HCT116 (cell line): ENCODE data around the gene SLCO2B1. TPM values are rescaled to one million over a fixed set of nuclear protein-coding genes. Genes with fewer than 3 reads are reported as not detected.

Experiments used
- ATAC-seq: fragments of 200-7000 bp; cut with Tn5 transposase; 2 replicates; pipeline ENCODE4 v1.9.1; 2020; ENCODE audit warnings: mild to moderate bottlenecking, moderate library complexity
- BruUV-seq: library from RNA; stranded (reverse); fragments of 400-500 nt; replicated peaks from 2 replicates; lab custom pipeline; 2021; lab: Mats Ljungman, UMichigan
- CTCF ChIA-PET: fragments of 300-600 bp; sonication (Branson Sonifier 250); formaldehyde crosslinking; loops from one replicate; lab custom pipeline; 2021; ENCODE audit warnings: antibody characterized with exemption; lab: Charles Lee
- POLR2A ChIA-PET: fragments of 300-600, 350-600 bp; sonication (Branson Sonifier 250); formaldehyde crosslinking; loops from one replicate; lab custom pipeline; 2021; ENCODE audit warnings: antibody characterized with exemption; lab: Charles Lee
- RAD21 ChIA-PET, 2 experiments: fragments of 300-600 bp; sonication (Branson Sonifier 250); formaldehyde crosslinking; loops; one replicate each; lab custom pipeline; 2023; ENCODE audit warnings: low total read pairs in 2 of 2; ENCODE audit not compliant: uncharacterized antibody in 2 of 2, unreplicated experiment in 2 of 2, low non-redundant PET in 1 of 2; lab: Charles Lee
- DNase-seq: peaks from one replicate; pipeline ENCODE4 v3.0.0-alpha.2; 2010; ENCODE audit warnings: low read depth, low spot score
- H2AFZ ChIP-seq: fragments of 200-600 bp; shearing (Covaris generic), sonication (generic); 2 replicates; pipeline ENCODE4 v1.6.1; 2017; ENCODE audit warnings: low read depth, mixed run types, mixed read lengths, antibody characterized with exemption, low read length; ENCODE audit not compliant: poor library complexity, severe bottlenecking
- H3K27ac ChIP-seq: 2 replicates; pipeline ENCODE4 v1.5.1; 2012; ENCODE audit warnings: low read depth, low read length
- H3K27me3 ChIP-seq: fragments of 200-600 bp; sonication (generic); 2 replicates; pipeline ENCODE4 v1.6.1; 2016; ENCODE audit warnings: mixed run types, low read length, mixed read lengths; ENCODE audit not compliant: insufficient read depth
- H3K36me3 ChIP-seq, 2 experiments: fragments of 200-500 bp in 1 of 2; fragments of 200-600 bp in 1 of 2; sonication (Bioruptor generic) in 1 of 2; sonication (generic) in 1 of 2; 2 replicates each; pipeline versions ENCODE4 v1.5.1 to v1.6.1; 2014 to 2016; ENCODE audit warnings: low read length in 2 of 2, inconsistent platforms in 1 of 2, mixed read lengths in 1 of 2, mixed run types in 1 of 2; ENCODE audit not compliant: insufficient read depth in 2 of 2, control insufficient read depth in 1 of 2
- H3K4me1 ChIP-seq, 2 experiments: fragments of 200-600 bp in 1 of 2; sonication (generic) in 1 of 2; 2 replicates each; pipeline versions ENCODE4 v1.5.1 to v1.6.1; 2012 to 2017; ENCODE audit warnings: low read length in 2 of 2, inconsistent platforms in 1 of 2, mild to moderate bottlenecking in 1 of 2, mixed read lengths in 1 of 2, mixed run types in 1 of 2, moderate library complexity in 1 of 2; ENCODE audit not compliant: insufficient read depth in 2 of 2, control insufficient read depth in 1 of 2
- H3K4me2 ChIP-seq: fragments of 200-600 bp; sonication (generic); 2 replicates; pipeline ENCODE4 v1.6.1; 2017; ENCODE audit warnings: mixed run types, low read length, mixed read lengths
- H3K4me3 ChIP-seq, 2 experiments: fragments of 200-600 bp in 1 of 2; sonication (generic) in 1 of 2; replicated peaks in 1 of 2; 2 replicates each; pipeline ENCODE4 v1.5.1; 2011 to 2016; ENCODE audit warnings: low read length in 2 of 2, control low read depth in 1 of 2, low read depth in 1 of 2, mild to moderate bottlenecking in 1 of 2, mixed read lengths in 1 of 2, mixed run types in 1 of 2
- H3K79me2 ChIP-seq: fragments of 200-600 bp; sonication (generic); 2 replicates; pipeline ENCODE4 v1.6.1; 2017; ENCODE audit warnings: mild to moderate bottlenecking, mixed run types, low read length, moderate library complexity, mixed read lengths; ENCODE audit not compliant: insufficient read depth
- H3K9ac ChIP-seq: fragments of 200-600 bp; sonication (generic); 2 replicates; pipeline ENCODE4 v1.6.1; 2016; ENCODE audit warnings: low read length, mixed read lengths
- H3K9me2 ChIP-seq: fragments of 200-600 bp; sonication (generic), shearing (Covaris generic); 2 replicates; pipeline ENCODE4 v1.6.1; 2017; ENCODE audit warnings: mixed run types, mild to moderate bottlenecking, moderate library complexity; ENCODE audit not compliant: insufficient read depth
- H3K9me3 ChIP-seq, 2 experiments: fragments of 200-500 bp in 1 of 2; fragments of 200-600 bp in 1 of 2; sonication (Bioruptor generic) in 1 of 2; sonication (generic) in 1 of 2; 2 replicates each; pipeline ENCODE4 v1.6.1; 2014 to 2017; ENCODE audit warnings: low read length in 2 of 2, mixed read lengths in 2 of 2, inconsistent platforms in 1 of 2, low read depth in 1 of 2, mild to moderate bottlenecking in 1 of 2, mixed run types in 1 of 2, moderate library complexity in 1 of 2; ENCODE audit not compliant: control insufficient read depth in 1 of 2, insufficient read depth in 1 of 2
- H4K20me1 ChIP-seq: fragments of 200-600 bp; sonication (generic), shearing (Covaris generic); 2 replicates; pipeline ENCODE4 v1.6.1; 2017; ENCODE audit warnings: mixed run types, mild to moderate bottlenecking, moderate library complexity; ENCODE audit not compliant: insufficient read depth
- CBX3 ChIP-seq: IDR thresholded peaks from 2 replicates; pipeline ENCODE4 v1.6.1; 2012; ENCODE audit warnings: low read depth
- CEBPB ChIP-seq: IDR thresholded peaks from 2 replicates; pipeline ENCODE4 v1.6.1; 2012; ENCODE audit warnings: low read depth
- CTCF ChIP-seq, 3 experiments: fragments of 200-600 bp in 1 of 3; sonication (generic) in 1 of 3; IDR thresholded peaks in 2 of 3; conservative IDR thresholded peaks in 1 of 3; 2 replicates each; pipeline ENCODE4 v1.5.1; 2012 to 2017; ENCODE audit warnings: low read depth in 2 of 3, low read length in 2 of 3, antibody characterized with exemption in 1 of 3, borderline replicate concordance in 1 of 3, control low read depth in 1 of 3, mild to moderate bottlenecking in 1 of 3, mixed read lengths in 1 of 3, mixed run types in 1 of 3, moderate library complexity in 1 of 3; ENCODE audit not compliant: insufficient read depth in 1 of 3
- EGR1 ChIP-seq: IDR thresholded peaks from 2 replicates; pipeline ENCODE4 v1.6.1; 2012; ENCODE audit warnings: low read depth
- ELF1 ChIP-seq: IDR thresholded peaks from 2 replicates; pipeline ENCODE4 v1.6.1; 2012; ENCODE audit warnings: low read depth, borderline replicate concordance
- EZH2phosphoT487 ChIP-seq: fragments of 200-600 bp; IDR thresholded peaks from 2 replicates; pipeline ENCODE4 v1.6.1; 2018; ENCODE audit warnings: antibody characterized with exemption, borderline replicate concordance
- FOSL1 ChIP-seq: IDR thresholded peaks from 2 replicates; pipeline ENCODE4 v1.6.1; 2012; ENCODE audit warnings: low read depth
- MAX ChIP-seq: IDR thresholded peaks from 2 replicates; pipeline ENCODE4 v1.6.1; 2012
- RAD21 ChIP-seq: IDR thresholded peaks from 2 replicates; pipeline ENCODE4 v1.6.1; 2012; ENCODE audit warnings: low read depth, mild to moderate bottlenecking
- SIN3A ChIP-seq: IDR thresholded peaks from 2 replicates; pipeline ENCODE4 v1.6.1; 2012; ENCODE audit warnings: low read depth
- SP1 ChIP-seq: IDR thresholded peaks from 2 replicates; pipeline ENCODE4 v1.6.1; 2012; ENCODE audit warnings: low read depth
- SRF ChIP-seq: IDR thresholded peaks from 2 replicates; pipeline ENCODE4 v1.6.1; 2012; ENCODE audit warnings: low read depth
- YY1 ChIP-seq: IDR thresholded peaks from 2 replicates; pipeline ENCODE4 v1.6.1; 2011; ENCODE audit warnings: low read length, low read depth, moderate library complexity, mild to moderate bottlenecking; ENCODE audit not compliant: insufficient replicate concordance; ENCODE audit errors: extremely low read depth
- ZBTB33 ChIP-seq: IDR thresholded peaks from 2 replicates; pipeline ENCODE4 v1.6.1; 2011; ENCODE audit warnings: mild to moderate bottlenecking, low read length, moderate library complexity; ENCODE audit not compliant: insufficient replicate concordance; ENCODE audit errors: extremely low read depth
- ZFX ChIP-seq: fragments of 450-650 bp; IDR thresholded peaks from 2 replicates; pipeline ENCODE4 v1.6.1; 2017
- intact Hi-C: fragments of 100-400 bp; cut with micrococcal nuclease; formaldehyde crosslinking; loops from 2 replicates; pipeline ENCODE4 v1.10.0; 2022
- total RNA-seq: library from RNA; stranded (reverse); gene quantifications from one replicate; pipeline ENCODE4 v1.2.1, GENCODE V29; 2021; ENCODE audit not compliant: unreplicated experiment

Gene SLCO2B1
- total RNA-seq, 1 experiment from 2014 or later = 0.81 TPM

- no peak for TF ChIP-seq CTCF (IDR thresholded peaks at IDR 0.05 in 2 of 3, conservative IDR thresholded peaks at IDR 0.05 in 1 of 3; ENCODE audit: borderline replicate concordance in 1 of 3, insufficient read depth in 1 of 3, low read depth in 2 of 3, low read length in 2 of 3)
- TF ChIP-seq FOSL1 = no peak
- TF ChIP-seq EGR1 = no peak
- TF ChIP-seq SIN3A = no peak
- TF ChIP-seq RAD21 = no peak
- no peak for TF ChIP-seq ZFX
- TF ChIP-seq CEBPB = no peak
- TF ChIP-seq CBX3 = no peak
Observed at GRCh38 chr11:75197512-75198277, 46.8 kb downstream of the SLCO2B1 start (continued).

GRCh38 chr11:75198278-75198973 lies 47.5 kb downstream of the SLCO2B1 start:
- Histone ChIP-seq H3K4me1 (no peaks in the 10 kb centered on the region), H3K9ac (no peak overlapping the region), H2AFZ (no peak overlapping the region), H3K36me3 (no peaks in the 10 kb centered on the region), H3K27me3 (0 out of 2 replicates have a peak, but pooled peaks cover 3% of the 10 kb centered on the region), H3K4me3 (no peak overlapping the region), H3K79me2 (no peaks in the 10 kb centered on the region), H3K9me2 (no peaks in the 10 kb centered on the region), H3K9me3 (no peaks in the 10 kb centered on the region), H3K4me2 (no peak overlapping the region), H3K27ac (no peak overlapping the region), H4K20me1 (no peaks in the 10 kb centered on the region)
- TF ChIP-seq FOSL1 (no peak), ZBTB33 (no peak), ELF1 (no peak), SRF (no peak), EZH2phosphoT487 (no peak), MAX (no peak), CEBPB (no peak), YY1 (no peak), CTCF (IDR thresholded peaks at IDR 0.05 in 2 of 3, conservative IDR thresholded peaks at IDR 0.05 in 1 of 3; ENCODE audit: borderline replicate concordance in 1 of 3, insufficient read depth in 1 of 3, low read depth in 2 of 3, low read length in 2 of 3) (no peak), CBX3 (no peak), SP1 (no peak)
- ChIA-PET POLR2A (no interaction called here), CTCF (no interaction called here), RAD21 (no interaction called here)
- no peak for ATAC-seq
- no peak for DNase-seq
- no TSS peak for BruUV-seq
- intact Hi-C loops = no loop called here
